ENCODE measurements around the gene OGFR. TPM values are rescaled to one million over a fixed set of nuclear protein-coding genes. Genes with fewer than 3 reads are reported as not detected.

OGFR gene
- total RNA-seq, 1 donor from 2014 or later, result 96.5 TPM

- no peaks in the 10 kb centered on the region for H4K20me1 ChIP-seq (ENCODE audit: insufficient read depth, low read length)
- H3K36me3 ChIP-seq (ENCODE audit: insufficient read depth, low read length), result no peaks in the 10 kb centered on the region
- H3K9ac ChIP-seq (ENCODE audit: low read length), result no peak overlapping the region
- FAIRE-seq (no peak), DNase-seq (ENCODE audit: low read depth) (no peak)
- Mint-ChIP-seq H3K4me3 (ENCODE audit: unreplicated experiment) (no peak overlapping the region), H3K27ac (ENCODE audit: unreplicated experiment) (no peak overlapping the region), H3K4me1 (ENCODE audit: low read depth, unreplicated experiment) (peaks cover 7% of the 10 kb centered on the region), H3K9me3 (ENCODE audit: unreplicated experiment) (no peaks in the 10 kb centered on the region), H3K27me3 (ENCODE audit: low read depth, unreplicated experiment) (no peaks in the 10 kb centered on the region), H3K36me3 (ENCODE audit: low read depth, unreplicated experiment) (peaks cover 7% of the 10 kb centered on the region)
- no peaks in the 10 kb centered on the region for H3K9me3 ChIP-seq (ENCODE audit: insufficient read depth, low read depth, low read length)
- no peak overlapping the region for H2AFZ ChIP-seq (ENCODE audit: low read depth, low read length)
- H3K4me1 ChIP-seq (ENCODE audit: insufficient read depth, low read length), result no peaks in the 10 kb centered on the region
- no peak overlapping the region for H3K4me3 ChIP-seq (ENCODE audit: insufficient read depth, low read depth, low read length)
- no peak overlapping the region for H3K27ac ChIP-seq (ENCODE audit: low read depth, low read length)
- H3K4me2 ChIP-seq (ENCODE audit: low read length), result no peak overlapping the region
- H3K27me3 ChIP-seq (ENCODE audit: insufficient read depth, low read length), result no peaks in the 10 kb centered on the region
- TF ChIP-seq EZH2 (IDR thresholded peaks at IDR 0.05; ENCODE audit: insufficient read depth, low read length) (no peak), CTCF (IDR thresholded peaks at IDR 0.05; ENCODE audit: insufficient read depth, low read depth, low read length) (no peak)
- H3K79me2 ChIP-seq (ENCODE audit: insufficient read depth, low read length), result no peaks in the 10 kb centered on the region
Measured at GRCh38 chr20:62841705-62842212, 37.1 kb downstream of the OGFR start.

- H3K27ac Mint-ChIP-seq (ENCODE audit: unreplicated experiment), result no peak overlapping the region
- Histone ChIP-seq H3K27ac (ENCODE audit: low read depth, low read length) (no peak overlapping the region), H3K4me2 (ENCODE audit: low read length) (no peak overlapping the region), H3K4me1 (ENCODE audit: insufficient read depth, low read length) (no peaks in the 10 kb centered on the region), H3K9ac (ENCODE audit: low read length) (no peak overlapping the region), H2AFZ (ENCODE audit: low read depth, low read length) (no peak overlapping the region), H4K20me1 (ENCODE audit: insufficient read depth, low read length) (peaks cover 2% of the 10 kb centered on the region), H3K79me2 (ENCODE audit: insufficient read depth, low read length) (no peaks in the 10 kb centered on the region), H3K9me3 (ENCODE audit: insufficient read depth, low read depth, low read length) (no peaks in the 10 kb centered on the region), H3K4me3 (ENCODE audit: insufficient read depth, low read depth, low read length) (no peak overlapping the region), H3K27me3 (ENCODE audit: insufficient read depth, low read length) (no peaks in the 10 kb centered on the region), H3K36me3 (ENCODE audit: insufficient read depth, low read length) (no peaks in the 10 kb centered on the region)
- no peak for DNase-seq (ENCODE audit: low read depth)
- H3K4me3 Mint-ChIP-seq (ENCODE audit: unreplicated experiment), result no peak overlapping the region
- no peaks in the 10 kb centered on the region for H3K27me3 Mint-ChIP-seq (ENCODE audit: low read depth, unreplicated experiment)
- no peaks in the 10 kb centered on the region for H3K9me3 Mint-ChIP-seq (ENCODE audit: unreplicated experiment)
- H3K36me3 Mint-ChIP-seq (ENCODE audit: low read depth, unreplicated experiment), result peaks cover 4% of the 10 kb centered on the region
- peaks cover 7% of the 10 kb centered on the region for H3K4me1 Mint-ChIP-seq (ENCODE audit: low read depth, unreplicated experiment)
- no peak for FAIRE-seq
- no peak for TF ChIP-seq EZH2 (IDR thresholded peaks at IDR 0.05; ENCODE audit: insufficient read depth, low read length)
- TF ChIP-seq CTCF (IDR thresholded peaks at IDR 0.05; ENCODE audit: insufficient read depth, low read depth, low read length), result no peak
Measured at GRCh38 chr20:62843656-62844055, 39.0 kb downstream of the OGFR start.

- no peak for FAIRE-seq
- Histone ChIP-seq H3K4me2 (ENCODE audit: low read length) (no peak overlapping the region), H3K27ac (ENCODE audit: low read depth, low read length) (no peak overlapping the region), H3K9ac (ENCODE audit: low read length) (no peak overlapping the region), H3K36me3 (ENCODE audit: insufficient read depth, low read length) (no peaks in the 10 kb centered on the region), H3K79me2 (ENCODE audit: insufficient read depth, low read length) (no peaks in the 10 kb centered on the region), H4K20me1 (ENCODE audit: insufficient read depth, low read length) (peaks cover 5% of the 10 kb centered on the region), H2AFZ (ENCODE audit: low read depth, low read length) (no peak overlapping the region), H3K4me1 (ENCODE audit: insufficient read depth, low read length) (no peaks in the 10 kb centered on the region), H3K4me3 (ENCODE audit: insufficient read depth, low read depth, low read length) (no peak overlapping the region), H3K9me3 (ENCODE audit: insufficient read depth, low read depth, low read length) (no peaks in the 10 kb centered on the region), H3K27me3 (ENCODE audit: insufficient read depth, low read length) (no peaks in the 10 kb centered on the region)
- H3K4me1 Mint-ChIP-seq (ENCODE audit: low read depth, unreplicated experiment), result peaks cover 7% of the 10 kb centered on the region
- no peaks in the 10 kb centered on the region for H3K27me3 Mint-ChIP-seq (ENCODE audit: low read depth, unreplicated experiment)
- H3K36me3 Mint-ChIP-seq (ENCODE audit: low read depth, unreplicated experiment), result peaks cover 4% of the 10 kb centered on the region
- DNase-seq (ENCODE audit: low read depth), result no peak
- no peak overlapping the region for H3K4me3 Mint-ChIP-seq (ENCODE audit: unreplicated experiment)
- H3K27ac Mint-ChIP-seq (ENCODE audit: unreplicated experiment), result no peak overlapping the region
- H3K9me3 Mint-ChIP-seq (ENCODE audit: unreplicated experiment), result no peaks in the 10 kb centered on the region
- TF ChIP-seq EZH2 (IDR thresholded peaks at IDR 0.05; ENCODE audit: insufficient read depth, low read length) (no peak), CTCF (IDR thresholded peaks at IDR 0.05; ENCODE audit: insufficient read depth, low read depth, low read length) (no peak)
Measured at GRCh38 chr20:62844182-62844581, 39.5 kb downstream of the OGFR start.

Measured in astrocyte (in vitro differentiated cells and primary cell).